ENCODE results near the gene NAA16. TPM values are rescaled to one million over a fixed set of nuclear protein-coding genes. Genes with fewer than 3 reads are reported as not detected.
"Not testable (repeated sequence)": the region's sequence is repeated elsewhere in the genome, so short reads cannot be mapped to it uniquely, and the experiment has no call there.

Gene NAA16
- polyA plus RNA-seq, 3 donors, result 26.5 to 47.3 (median 35.6) TPM

DNA sequence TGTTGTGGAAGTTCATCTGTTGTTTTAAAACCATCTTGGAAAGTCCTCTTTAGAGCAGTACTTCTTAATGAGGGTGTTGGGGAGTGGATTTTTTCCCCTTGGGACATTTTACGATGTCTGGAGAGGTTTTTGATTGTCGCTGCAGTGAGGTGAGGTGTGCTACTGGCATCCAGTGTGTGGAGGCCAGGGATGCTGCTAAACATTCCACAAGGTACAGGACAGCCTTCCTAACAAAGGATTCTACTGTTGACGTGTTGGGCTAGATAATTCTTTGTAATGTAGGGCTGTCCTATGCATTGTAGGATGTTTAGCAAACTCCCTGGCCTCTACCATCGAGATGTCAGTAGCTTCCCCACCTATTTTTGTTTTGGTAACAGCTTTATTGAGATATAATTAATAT is 33.3 kb downstream of the NAA16 start:
- DNase-seq (ENCODE audit: extremely low read depth in 1 of 11, low read depth in 9 of 11, low spot score in 4 of 11), result no peak

DNA sequence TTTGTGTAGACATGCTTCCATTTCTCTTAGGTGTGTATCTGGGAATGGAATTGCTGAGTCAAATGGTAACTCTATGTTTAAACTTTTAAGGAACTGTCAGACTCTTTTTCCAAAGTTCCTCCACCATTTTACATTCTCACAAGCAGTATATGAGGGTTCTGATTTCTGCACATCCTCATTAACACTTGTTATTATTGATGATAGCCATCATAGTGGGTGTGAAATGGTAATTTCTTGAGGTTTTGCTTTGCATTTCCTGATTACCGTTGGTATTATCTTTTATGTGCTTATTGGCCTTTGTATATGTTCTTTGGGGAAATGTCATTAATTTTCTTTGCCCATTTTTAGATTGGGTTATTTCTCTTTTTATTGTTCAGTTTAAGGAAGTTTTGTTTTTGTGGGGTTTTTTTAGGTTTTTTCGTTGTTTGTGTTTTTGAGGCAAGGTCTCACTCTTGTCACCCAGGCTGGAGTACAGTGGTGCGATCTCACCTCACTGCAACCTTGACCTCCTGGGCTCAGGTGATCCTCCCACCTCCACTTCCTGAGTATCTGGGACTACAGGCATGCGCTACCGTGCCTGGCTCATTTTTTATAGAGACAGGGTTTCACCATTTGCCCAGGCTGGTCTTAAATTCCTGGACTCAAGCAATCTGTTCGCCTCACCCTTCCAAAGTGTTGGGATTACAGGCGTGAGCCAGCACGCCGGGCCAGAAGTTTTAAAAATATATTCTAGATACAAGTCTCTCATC is 34.3 kb downstream of the NAA16 start:
- DNase-seq (ENCODE audit: extremely low read depth in 1 of 11, low read depth in 9 of 11, low spot score in 4 of 11), result no peak

DNA sequence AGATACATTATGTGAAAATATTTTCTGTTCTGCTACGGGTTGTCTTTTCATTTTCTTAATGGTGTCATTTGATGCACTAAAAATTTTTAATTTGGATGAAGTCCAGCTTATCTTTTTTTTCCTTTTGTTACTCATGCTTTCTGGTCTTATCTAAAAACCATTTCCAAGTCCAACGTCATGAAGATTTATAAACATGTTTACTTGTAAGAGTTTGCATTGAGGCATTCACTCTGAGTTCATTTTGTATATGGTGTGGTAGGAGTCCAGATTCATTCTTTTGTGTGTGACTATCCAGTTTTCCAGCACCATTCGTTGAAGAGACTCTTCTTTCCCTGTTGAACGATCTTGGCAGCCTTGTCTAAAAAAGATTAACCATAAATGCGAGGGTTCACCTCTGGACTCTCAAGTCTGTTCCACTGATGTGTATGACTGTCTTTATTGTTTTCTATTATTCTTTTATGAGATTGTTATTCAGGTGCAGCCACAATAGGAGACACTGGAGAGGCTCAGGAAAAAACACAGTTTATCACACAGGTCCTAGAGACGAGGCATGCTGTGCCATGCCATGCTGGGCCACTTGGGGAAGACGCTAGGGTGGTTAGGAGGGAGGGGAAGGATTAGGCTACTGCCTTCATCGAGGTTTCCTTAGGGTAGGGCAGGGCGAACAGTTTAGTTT is 35.0 kb downstream of the NAA16 start:
- DNase-seq (ENCODE audit: extremely low read depth in 1 of 11, low read depth in 9 of 11, low spot score in 4 of 11), result peak in 4 of 11 donors; percentile 6 to 13 (median 8)

DNA sequence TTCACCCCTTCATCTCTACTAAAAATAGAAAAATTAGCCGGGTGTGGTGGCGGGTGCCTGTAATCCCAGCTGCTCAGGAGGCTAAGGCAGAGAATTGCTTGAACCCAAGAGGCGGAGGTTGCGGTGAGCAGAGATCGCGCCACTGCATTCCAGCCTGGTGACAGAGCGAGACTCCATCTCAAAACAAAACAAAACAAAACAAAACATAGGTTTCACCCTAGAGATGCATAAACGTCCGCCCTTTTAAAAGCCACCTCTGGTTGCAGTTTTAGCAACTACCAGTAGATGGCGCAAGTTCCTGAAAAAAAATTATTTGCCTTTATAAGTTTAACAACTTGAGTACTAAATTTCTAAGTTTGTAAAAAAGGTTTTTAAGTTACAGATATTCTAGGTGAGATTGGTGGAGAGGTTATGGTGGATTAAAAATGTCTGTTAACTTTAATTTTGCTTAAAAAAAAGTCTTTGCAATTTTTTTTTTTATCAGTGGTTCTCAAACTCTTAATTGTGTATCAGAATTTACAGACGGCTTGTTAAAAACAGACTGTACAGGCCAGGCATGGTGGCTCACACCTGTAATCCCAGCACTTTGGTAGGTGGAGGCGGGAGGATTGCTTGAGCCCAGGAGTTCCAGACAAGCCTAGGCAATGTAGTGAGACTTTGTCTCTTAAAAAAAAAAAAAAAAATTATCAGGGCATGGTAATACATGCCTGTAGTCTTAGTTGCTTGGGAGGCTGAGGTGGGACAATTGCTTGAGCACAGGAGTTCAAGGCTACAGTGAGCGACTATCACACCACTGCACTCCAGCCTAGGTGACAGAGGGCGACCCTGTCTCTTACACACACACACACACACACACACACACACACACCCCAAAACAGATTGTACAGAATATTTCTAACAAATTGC is 42.1 kb downstream of the NAA16 start:
- peak; percentile 17 to 51 (median 31) for DNase-seq (ENCODE audit: extremely low read depth in 1 of 11, low read depth in 9 of 11, low spot score in 4 of 11)

DNA sequence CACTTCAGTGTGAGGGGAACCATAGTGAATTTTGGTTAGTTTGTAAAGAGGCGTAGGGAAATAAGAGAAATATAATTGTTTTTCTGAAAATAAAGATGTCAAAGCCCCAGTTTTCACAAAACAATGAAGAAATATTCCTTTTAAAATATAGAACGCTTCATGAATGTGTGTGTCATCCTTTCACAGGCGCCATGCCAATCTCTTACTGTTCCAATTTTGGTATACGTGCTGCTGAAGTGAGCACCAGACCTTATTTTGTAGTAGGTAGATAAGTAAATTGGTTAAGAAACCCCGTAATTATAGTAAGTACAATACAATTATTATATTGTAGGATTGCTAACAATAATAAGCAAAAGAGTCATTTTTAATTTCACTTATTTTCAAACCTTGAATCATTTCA is 43.3 kb downstream of the NAA16 start:
- DNase-seq (ENCODE audit: extremely low read depth in 1 of 11, low read depth in 9 of 11, low spot score in 4 of 11), result no peak

DNA sequence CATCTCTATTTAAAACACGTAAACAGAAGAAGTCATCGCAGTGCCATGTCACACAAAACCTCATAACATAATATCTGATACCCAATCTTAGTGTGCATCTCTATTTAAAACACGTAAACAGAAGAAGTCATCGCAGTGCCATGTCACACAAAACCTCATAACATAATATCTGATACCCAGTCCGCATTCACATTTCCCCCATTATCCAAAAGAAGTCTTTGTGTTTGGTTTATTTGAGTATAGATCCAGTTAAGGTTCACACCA is 45.2 kb downstream of the NAA16 start:
- DNase-seq (ENCODE audit: extremely low read depth in 1 of 11, low read depth in 9 of 11, low spot score in 4 of 11), result not testable (repeated sequence)

DNA sequence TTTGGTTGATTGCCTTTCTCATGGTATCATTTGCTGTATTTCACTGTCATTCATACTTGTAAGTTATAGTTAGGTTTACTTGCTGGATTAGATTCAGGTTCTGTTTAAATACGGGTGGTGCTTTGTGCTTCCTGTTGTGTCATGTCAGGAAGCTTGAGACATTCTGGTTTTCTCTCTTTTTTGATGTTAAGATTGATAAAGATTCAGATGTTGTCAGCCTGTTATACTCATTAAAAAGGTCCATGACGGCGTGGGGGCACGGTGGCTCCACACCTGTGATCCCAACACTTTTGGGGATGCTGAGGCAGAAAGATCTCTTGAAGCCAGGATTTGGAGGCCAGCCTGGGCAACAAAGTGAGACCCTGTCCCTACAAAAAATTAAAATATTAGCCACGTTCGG is 45.7 kb downstream of the NAA16 start:
- DNase-seq (ENCODE audit: extremely low read depth in 1 of 11, low read depth in 9 of 11, low spot score in 4 of 11), result no peak

DNA sequence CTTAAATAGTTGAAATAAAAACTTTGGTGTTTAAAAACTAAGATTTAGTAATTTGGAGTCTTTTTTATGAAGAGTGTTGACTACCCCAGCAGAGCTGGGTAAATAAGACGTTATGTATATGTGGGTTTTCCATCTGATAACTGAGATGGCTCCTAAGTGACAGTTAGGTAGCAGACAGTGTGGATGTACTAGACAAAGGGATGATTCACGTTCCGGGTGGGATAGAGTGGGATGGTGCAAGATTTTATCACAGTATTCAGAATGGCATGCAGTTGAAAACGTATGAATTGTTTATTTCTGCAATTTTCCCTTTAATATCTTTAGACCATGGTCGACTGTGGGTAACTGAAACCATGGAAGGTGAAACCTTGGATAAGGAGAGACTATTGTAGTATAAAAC is 50.4 kb downstream of the NAA16 start:
- DNase-seq (ENCODE audit: extremely low read depth in 1 of 11, low read depth in 9 of 11, low spot score in 4 of 11), result no peak

DNA sequence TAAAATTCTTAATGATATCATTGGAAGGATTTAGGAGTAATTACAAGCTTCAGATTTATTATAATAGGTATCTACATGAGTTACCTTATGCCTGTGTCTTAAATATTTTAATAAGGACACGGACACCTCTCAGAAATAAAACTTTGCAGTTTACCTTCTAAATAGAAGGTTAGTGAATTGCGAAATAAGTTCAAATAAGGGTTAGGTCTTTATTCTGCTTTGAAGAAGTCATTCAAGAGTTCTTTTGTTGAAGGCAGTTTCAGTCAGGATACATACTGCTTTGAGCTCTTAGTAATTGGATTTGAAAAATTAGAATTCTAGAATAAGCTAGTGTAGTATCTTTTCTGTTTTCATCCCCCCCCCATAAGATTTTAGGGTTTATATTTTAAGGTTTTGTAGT is 53.0 kb downstream of the NAA16 start:
- DNase-seq (ENCODE audit: extremely low read depth in 1 of 11, low read depth in 9 of 11, low spot score in 4 of 11), result no peak

DNA sequence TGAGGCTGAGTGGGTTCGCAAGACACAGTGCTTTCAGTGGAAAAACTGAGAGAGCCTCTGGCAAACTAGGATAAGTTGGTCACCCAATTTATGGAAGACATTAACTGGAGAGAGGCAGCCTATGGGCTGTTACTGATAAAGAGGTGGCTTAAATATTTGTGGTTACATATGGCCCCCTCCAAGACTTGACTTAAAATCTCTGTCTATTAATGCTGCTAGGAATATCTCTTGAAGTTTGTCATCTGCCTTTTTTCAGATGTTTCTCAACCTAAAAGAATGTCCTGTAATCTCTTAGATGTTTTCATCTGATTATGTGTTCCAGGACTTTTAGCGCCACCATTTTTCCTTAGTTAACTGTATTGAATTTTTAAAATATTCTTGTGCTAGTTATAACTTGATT is 54.6 kb downstream of the NAA16 start:
- DNase-seq (ENCODE audit: extremely low read depth in 1 of 11, low read depth in 9 of 11, low spot score in 4 of 11), result no peak

DNA sequence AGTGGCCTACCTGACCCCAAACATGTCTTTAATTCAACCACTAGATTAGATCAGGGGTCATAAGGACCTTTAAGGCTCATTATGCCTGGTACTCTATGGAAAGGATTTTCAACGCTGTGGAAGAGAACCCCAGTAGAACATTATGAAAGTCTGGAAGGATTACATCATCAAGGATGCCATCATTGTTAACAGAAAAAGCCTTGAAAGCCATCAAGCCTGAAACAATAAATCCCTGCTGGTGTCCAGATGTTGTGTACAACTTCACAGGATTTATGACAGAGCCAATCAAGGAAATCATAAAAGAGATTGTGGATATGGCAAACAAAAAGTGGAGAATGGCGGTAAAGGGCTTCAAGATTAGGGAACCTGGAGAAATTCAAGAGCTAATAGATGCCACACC is 59.7 kb downstream of the NAA16 start:
- DNase-seq (ENCODE audit: extremely low read depth in 1 of 11, low read depth in 9 of 11, low spot score in 4 of 11), result no peak

DNA sequence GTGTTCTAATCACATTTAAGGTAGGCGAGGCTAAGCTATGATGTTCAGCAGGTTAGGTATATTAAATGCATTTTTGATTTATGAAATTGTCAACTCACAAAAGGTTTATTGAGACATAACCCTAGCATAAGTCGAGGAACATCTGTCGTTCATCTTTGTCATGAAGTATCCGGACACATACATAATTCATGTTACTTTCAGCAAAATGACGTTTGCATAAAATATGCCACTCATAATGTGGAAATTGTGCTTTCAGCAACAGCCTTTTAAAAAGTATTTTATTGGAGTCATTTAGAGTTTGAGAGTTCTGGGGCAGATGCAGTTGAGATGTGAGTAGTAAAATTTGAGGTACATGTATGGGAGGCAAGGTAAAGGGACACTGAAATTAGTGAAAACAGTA is 66.4 kb downstream of the NAA16 start:
- DNase-seq (ENCODE audit: extremely low read depth in 1 of 11, low read depth in 9 of 11, low spot score in 4 of 11), result no peak

DNA sequence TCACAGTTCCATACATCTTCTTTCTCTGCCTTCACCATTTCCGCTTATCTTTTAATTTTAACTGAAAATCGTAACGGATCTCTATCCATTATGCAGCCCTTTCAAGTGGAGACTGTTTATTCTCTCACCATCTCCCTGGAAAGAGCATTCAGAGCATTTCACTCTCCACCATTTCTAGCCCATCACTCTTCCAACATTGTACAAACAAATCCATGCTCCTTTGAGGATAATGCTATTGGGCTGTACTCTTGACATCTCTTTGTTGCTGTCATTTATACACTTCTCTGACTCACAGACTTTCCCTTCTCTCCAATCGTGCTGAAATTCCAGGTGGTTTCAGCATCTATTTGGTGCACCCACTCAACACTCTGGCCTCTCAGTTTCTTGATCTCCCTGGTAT is 71.4 kb downstream of the NAA16 start:
- DNase-seq (ENCODE audit: extremely low read depth in 1 of 11, low read depth in 9 of 11, low spot score in 4 of 11), result no peak

DNA sequence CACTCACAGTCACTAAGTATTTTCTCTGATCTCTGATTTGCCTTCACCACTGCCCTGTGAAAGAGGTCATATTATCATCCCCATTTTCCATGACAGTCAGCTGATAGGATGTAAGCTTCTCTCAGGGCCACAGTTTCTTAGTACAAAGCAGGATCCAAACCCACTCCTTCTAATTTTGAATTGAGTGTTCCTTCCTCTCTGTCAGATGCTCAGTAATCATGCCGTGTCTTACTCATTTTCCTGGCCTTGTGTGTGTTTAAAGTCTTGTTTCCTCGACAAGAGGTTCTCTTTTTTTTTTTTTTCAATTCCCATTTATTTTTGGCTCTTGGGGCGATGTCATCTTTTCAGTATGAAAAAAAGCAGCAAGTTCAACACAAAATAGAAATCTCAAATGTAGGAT is 72.3 kb downstream of the NAA16 start:
- no peak for DNase-seq (ENCODE audit: extremely low read depth in 1 of 11, low read depth in 9 of 11, low spot score in 4 of 11)

DNA sequence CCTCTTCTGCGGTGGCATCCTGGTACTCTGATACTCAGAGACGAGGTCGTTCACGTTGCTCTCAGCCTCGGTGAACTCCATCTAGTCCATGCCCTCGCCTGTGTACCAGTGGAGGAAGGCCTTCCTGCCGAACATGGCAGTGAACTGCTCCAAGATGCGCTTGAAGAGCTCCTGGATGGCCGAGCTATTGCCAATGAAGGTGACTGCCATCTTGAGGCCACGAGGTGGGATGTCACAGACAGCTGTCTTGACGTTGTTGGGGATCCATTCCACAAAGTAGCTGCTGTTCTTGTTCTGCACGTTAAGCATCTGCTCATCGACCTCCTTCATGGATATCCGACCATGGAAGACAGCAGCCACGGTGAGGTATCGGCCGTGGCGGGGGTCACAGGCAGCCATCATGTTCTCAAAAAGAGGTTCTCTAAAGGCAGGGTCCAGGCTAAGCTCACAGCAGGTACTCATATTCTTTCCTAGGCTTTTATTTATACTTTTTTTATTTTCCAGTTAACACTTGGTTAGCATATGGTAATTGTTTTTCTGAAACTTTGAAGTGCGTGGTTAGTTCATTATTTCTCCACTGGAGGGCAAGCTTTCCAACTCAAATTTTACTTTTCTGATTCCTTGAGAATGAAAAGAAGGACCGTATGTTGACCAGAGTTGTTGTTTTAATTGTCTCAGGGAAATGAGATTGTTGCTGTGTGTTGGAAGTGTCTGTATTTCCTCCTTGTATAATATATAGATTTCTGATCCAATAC is 73.9 kb downstream of the NAA16 start:
- peak in 1 of 11 donors; percentile 5 for DNase-seq (ENCODE audit: extremely low read depth in 1 of 11, low read depth in 9 of 11, low spot score in 4 of 11)

DNA sequence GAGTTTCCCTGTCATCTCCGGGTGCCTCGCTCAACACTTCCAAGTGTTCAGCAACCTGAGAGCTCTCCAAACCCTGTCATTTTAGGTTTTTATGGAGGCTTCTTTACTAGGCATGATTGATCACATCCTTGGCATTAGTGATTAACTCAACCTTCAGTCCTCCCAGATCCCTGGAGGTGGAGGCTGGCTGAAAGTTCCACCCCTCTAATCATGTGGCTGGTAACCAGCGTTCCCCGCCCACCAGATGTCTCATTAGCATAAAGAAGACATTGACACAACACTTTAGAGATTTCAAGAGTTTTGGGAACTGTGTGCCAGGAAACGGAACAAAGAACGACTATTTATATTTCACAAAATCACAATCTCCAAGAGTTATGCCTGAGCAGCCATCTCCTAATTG is 75.1 kb downstream of the NAA16 start:
- DNase-seq (ENCODE audit: extremely low read depth in 1 of 11, low read depth in 9 of 11, low spot score in 4 of 11), result no peak

DNA sequence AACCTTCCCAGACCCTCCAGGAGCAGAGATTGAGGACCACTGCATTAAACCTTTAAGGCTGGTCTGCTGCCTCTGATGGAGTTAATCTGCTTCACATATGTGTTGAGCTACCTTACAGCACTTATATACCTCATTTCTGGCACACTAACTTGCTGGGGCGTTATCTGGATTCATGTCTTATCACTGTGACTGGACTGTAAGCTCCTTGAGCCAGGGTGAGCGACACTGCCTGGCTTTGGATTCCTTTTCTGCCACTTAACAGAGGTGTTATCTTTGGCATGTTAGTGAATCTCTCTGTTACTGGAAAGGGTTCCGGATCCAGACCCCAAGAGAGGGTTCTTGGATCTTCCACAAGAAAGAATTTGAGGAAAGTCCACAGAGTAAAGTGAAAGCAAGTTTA is 76.5 kb downstream of the NAA16 start:
- no peak for DNase-seq (ENCODE audit: extremely low read depth in 1 of 11, low read depth in 9 of 11, low spot score in 4 of 11)

DNA sequence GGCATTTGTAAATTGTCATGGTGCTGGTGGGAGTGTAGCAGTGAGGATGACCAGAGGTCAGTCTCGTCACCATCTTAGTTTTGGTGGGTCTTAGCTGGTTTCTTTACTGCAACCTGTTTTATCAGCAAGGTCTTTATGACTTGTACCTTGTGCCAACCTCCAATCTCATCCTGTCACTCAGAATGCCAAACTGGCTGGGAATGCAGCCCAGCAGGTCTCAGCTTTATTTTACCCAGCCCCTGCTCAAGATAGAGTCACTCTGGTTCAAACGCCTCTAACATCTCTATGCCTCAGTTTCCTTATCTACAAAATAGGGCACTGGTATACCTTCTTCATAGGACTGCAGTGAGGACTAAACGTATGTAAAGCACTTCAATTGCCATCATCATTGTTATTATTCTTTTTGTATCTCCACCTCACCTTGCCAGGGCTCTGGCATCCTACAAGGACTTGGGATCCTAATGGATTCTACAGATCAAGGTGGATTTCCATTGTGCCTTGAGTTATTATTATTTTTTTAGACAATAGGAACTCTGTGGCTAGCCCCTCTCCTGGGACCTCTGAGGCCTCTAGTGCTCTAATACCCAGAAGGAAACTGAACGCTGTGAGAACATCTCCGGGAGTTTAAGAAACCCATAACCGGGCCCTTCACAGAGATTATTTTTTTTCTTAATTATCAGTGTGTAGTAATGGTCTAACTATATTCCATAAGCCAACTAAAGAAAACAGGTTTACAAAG is 77.2 kb downstream of the NAA16 start:
- DNase-seq (ENCODE audit: extremely low read depth in 1 of 11, low read depth in 9 of 11, low spot score in 4 of 11), result no peak

DNA sequence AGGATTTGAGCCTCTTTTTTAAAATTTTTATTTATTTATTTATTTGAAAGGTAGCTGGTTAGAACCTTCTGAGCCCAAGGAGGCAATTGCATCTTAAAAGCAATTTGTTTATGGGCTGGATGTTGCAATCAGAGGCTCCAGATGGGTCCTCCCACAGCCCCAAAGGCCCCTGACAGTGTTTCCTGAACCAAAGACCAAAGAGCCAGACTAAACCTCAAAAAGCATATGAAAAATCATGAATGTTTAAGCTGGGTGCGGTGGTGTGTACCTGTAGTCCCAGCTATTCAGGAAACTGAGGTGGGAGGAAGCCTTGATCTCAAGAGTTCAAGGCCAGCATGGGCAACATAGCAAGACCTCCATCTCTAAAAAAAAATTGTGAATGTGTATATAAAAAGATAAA is 78.5 kb downstream of the NAA16 start:
- DNase-seq (ENCODE audit: extremely low read depth in 1 of 11, low read depth in 9 of 11, low spot score in 4 of 11), result no peak

Measured in renal cortex interstitium (tissue), 11 donors.